HG02798 (cell line): ENCODE measurements around the gene PC.

ENCODE experiments used
- ATAC-seq: cut with Tn5 transposase; IDR thresholded peaks from one replicate; pipeline ENCODE4 v1.9.1; 2021; ENCODE audit warnings: mild to moderate bottlenecking; ENCODE audit not compliant: unreplicated experiment, poor library complexity

Gene PC

GRCh38 chr11:66983275-66983924 lies 25.2 kb upstream of the PC start:
- ATAC-seq = no peak

GRCh38 chr11:66981976-66982578 lies 23.9 kb upstream of the PC start:
- no peak for ATAC-seq

GRCh38 chr11:66979336-66979980 lies 21.3 kb upstream of the PC start:
- ATAC-seq = no peak

DNA sequence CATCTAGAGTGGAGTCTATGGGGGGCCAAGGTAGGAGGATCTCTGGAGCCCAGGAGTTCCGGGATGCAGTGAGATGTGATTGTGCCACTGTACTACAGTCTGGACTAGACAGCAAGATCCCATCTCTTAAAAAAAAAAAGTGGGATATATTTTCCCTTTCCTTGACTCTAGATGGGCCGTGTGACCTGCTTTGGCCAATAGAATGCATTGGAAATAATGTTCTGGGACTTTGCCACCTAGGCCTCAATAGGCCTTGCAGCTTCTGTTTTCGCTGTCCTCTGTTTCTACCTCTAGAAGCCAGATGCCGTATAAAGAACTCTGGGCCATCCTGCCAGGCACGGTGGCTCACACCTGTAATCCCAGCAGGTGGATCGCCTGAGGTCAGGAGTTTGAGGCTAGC lies 20.5 kb upstream of the PC start:
- ATAC-seq = no peak

DNA sequence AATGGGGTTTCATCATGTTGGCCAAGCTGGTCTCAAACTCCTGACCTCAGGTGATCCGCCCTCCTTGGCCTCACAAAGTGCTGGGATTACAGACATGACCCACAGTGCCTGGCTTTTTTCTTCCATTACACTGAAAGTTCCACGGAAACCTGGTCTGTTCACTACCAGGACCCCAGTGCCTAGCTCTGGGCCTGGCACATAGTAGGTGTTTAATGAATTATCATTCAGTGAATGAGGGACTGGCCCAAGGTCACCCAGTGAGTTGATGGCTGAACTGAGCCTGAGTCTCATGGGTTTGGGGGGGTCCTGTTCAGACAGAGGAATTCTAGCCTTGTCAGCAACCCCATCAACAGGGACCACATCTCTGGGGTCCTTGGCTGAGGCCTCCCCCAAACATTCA lies 20.0 kb upstream of the PC start:
- no peak for ATAC-seq

- no peak for ATAC-seq
Measured at GRCh38 chr11:66976925-66977324, 18.7 kb upstream of the PC start.

- ATAC-seq = no peak
Measured at GRCh38 chr11:66976028-66976467, 17.9 kb upstream of the PC start.

GRCh38 chr11:66975405-66976027 lies 17.3 kb upstream of the PC start:
- no peak for ATAC-seq

- no peak for ATAC-seq
Measured at GRCh38 chr11:66974724-66975404, 16.7 kb upstream of the PC start, which contains the start of gene C11orf86. TSS of gene C11orf86 (plus strand) at chr11:66975304. CDS start at chr11:66975363, 59 bp downstream.

DNA sequence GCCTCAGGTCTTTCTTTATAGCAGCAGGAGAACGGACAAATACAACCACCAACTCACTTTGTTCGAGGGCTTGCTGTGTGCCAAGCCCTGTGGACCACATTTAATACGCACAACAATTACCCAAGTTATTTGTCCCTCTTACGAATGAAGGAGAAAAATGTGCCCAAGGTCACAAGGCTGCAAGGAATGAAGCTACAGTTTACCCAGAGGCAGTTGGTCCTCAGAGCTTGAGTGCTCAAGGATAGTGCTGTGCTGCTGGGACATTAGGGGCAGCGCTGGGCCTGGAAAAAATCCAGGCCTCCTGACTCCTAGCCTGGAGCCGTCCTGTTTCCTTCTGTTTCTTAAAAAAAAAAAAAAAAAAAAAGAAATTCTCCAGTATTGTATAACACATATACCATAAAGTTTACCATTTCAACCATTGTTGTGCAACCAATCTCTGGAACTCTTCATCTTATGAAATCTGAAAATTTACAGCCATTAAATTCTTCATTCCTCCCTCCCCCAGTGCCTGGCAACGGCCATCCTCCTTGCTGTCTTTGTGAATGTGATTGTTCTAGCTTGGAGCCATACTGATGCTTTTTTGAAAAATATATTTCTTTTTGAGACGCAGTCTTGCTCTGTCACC lies 15.9 kb upstream of the PC start:
- no peak for ATAC-seq

DNA sequence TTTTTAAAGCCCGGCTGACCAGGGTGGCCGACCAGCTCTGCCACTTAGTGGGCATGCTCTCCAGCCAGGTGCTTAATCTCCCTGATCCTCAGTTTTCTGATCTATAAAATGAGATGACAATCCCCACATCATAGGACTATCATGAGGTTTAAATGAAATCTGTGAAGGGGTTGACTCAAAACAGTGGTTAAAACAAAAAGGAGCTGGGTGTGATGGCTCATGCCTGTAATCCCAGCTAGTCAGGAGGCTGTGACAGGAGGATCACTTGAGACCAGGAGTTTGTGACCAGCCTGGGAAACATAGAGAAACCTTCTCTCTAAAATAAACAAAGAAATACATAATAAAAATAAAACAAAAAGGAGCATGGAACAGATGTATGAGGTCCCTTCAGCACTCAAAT lies 13.3 kb upstream of the PC start:
- ATAC-seq = no peak

GRCh38 chr11:66970807-66971442 lies 12.7 kb upstream of the PC start:
- no peak for ATAC-seq

DNA sequence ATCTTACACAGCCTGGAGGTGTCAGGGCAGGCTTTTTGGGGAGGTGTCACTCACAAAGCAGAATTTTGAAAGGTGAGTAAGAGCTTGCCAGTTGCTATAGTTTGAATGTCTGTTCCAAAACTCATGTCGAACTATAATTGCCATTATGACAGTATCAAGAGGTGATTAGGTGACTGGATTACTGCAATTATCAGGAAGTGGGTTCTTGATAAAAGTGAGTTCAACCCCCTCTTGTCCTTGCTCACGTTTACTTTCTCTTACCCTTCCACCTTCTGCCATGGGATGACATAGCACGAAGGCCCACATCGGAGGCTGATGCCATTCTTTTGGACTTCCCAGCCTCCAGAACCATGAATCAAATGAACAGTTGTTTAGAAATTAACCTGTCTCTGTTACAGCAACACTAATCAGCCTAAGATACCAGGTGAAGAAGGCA lies 12.2 kb upstream of the PC start:
- ATAC-seq = no peak

- ATAC-seq = no peak
Measured at GRCh38 chr11:66969584-66970225, 11.5 kb upstream of the PC start.

GRCh38 chr11:66967670-66968425 lies 9.7 kb upstream of the PC start:
- ATAC-seq = no peak

- no peak for ATAC-seq
Measured at GRCh38 chr11:66966351-66966750, 8.2 kb upstream of the PC start.

DNA sequence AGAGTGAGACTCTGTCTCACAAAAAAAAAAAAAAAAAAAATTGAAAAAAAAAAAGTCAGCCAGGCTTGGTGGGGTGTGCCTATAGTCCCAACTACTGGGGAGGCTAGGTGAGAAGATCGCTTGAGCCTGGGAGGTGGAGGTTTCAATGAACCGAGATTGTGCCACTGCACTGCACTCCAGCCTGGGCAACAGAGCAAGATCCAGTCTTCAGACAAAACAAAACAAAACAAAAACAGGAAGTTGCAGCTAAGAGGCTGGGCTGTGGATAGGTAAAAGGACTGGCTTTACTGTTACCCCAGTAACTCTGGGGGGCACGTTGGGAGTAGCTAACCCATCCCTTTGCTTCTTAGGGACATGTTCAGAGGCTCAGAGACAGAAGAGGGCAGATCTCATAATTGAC lies 6.3 kb upstream of the PC start:
- ATAC-seq = no peak

- no peak for ATAC-seq
Measured at GRCh38 chr11:66962801-66963200, 4.6 kb upstream of the PC start.

DNA sequence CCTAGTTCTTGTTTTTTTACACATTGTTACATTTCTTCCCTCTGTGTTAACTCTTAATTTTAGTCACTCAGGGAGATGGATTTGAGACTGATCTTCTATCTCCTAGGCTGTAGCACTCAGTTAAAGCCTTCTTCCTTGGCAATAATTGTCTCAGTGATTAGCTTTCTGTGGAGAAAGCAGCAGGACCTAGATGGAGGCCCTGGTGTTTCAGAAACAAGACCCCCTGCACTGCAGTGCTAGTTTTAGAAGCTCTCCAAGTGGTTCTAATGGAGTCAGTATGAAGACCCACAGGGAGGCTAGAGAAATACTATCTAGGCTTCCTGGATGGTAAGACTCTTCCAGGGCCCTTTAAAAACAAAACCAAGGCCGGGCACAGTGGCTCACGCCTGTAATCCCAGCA lies 4.1 kb upstream of the PC start:
- ATAC-seq = no peak
